GM23248 (cell line): ENCODE measurements around the gene SCN8A. TPM values are rescaled to one million over a fixed set of nuclear protein-coding genes. Genes with fewer than 3 reads are reported as not detected.
"Not testable (repeated sequence)": the region's sequence is repeated elsewhere in the genome, so short reads cannot be mapped to it uniquely, and the experiment has no call there.

Experiments used
- DNase-seq: peaks from one replicate; pipeline ENCODE4 v3.0.0-alpha.2; 2015
- H2AFZ ChIP-seq: fragments of 200-600 bp; sonication (generic); 2 replicates; pipeline ENCODE4 v1.6.1; 2016; ENCODE audit warnings: antibody characterized with exemption
- H3F3A ChIP-seq: fragments of 200-600 bp; sonication (generic); 2 replicates; pipeline ENCODE4 v1.6.1; 2016; ENCODE audit warnings: mild to moderate bottlenecking, antibody characterized with exemption, mixed run types; ENCODE audit not compliant: insufficient read depth
- H3K27ac ChIP-seq: fragments of 200-600 bp; sonication (generic); 2 replicates; pipeline ENCODE4 v1.5.1; 2016; ENCODE audit warnings: mild to moderate bottlenecking
- H3K27me3 ChIP-seq: fragments of 200-600 bp; sonication (generic); replicated peaks from 2 replicates; pipeline ENCODE4 v1.6.1; 2016; ENCODE audit warnings: mild to moderate bottlenecking; ENCODE audit not compliant: insufficient read depth
- H3K36me3 ChIP-seq: fragments of 200-600 bp; sonication (generic); 2 replicates; pipeline ENCODE4 v1.6.1; 2016; ENCODE audit warnings: low read depth, mild to moderate bottlenecking
- H3K4me1 ChIP-seq: fragments of 200-600 bp; sonication (generic); 2 replicates; pipeline ENCODE4 v1.6.1; 2016; ENCODE audit warnings: mild to moderate bottlenecking; ENCODE audit not compliant: insufficient read depth
- H3K4me2 ChIP-seq: fragments of 200-600 bp; sonication (generic); one replicate; pipeline ENCODE4 v1.6.1; 2016; ENCODE audit warnings: mild to moderate bottlenecking; ENCODE audit not compliant: unreplicated experiment
- H3K4me3 ChIP-seq: fragments of 200-600 bp; sonication (generic); 2 replicates; pipeline ENCODE4 v1.5.1; 2016; ENCODE audit warnings: mild to moderate bottlenecking
- H3K79me2 ChIP-seq: fragments of 200-600 bp; sonication (generic); 2 replicates; pipeline ENCODE4 v1.6.1; 2016; ENCODE audit warnings: mild to moderate bottlenecking; ENCODE audit not compliant: insufficient read depth
- H3K9ac ChIP-seq: fragments of 200-600 bp; sonication (generic); 2 replicates; pipeline ENCODE4 v1.6.1; 2016; ENCODE audit warnings: mild to moderate bottlenecking
- H3K9me2 ChIP-seq: fragments of 200-600 bp; sonication (generic); 2 replicates; pipeline ENCODE4 v1.6.1; 2016; ENCODE audit warnings: mixed run types, mild to moderate bottlenecking, moderate library complexity; ENCODE audit not compliant: insufficient read depth
- H3K9me3 ChIP-seq: fragments of 200-600 bp; sonication (generic); one replicate; pipeline ENCODE4 v1.6.1; 2017; ENCODE audit warnings: low read depth
- H4K20me1 ChIP-seq: fragments of 200-600 bp; sonication (generic); 2 replicates; pipeline ENCODE4 v1.6.0; 2016; ENCODE audit not compliant: insufficient read depth
- EZH2 ChIP-seq: fragments of 200-600 bp; sonication (generic); IDR thresholded peaks from 2 replicates; pipeline ENCODE4 v1.6.1; 2018; ENCODE audit warnings: antibody characterized with exemption, mild to moderate bottlenecking; ENCODE audit not compliant: insufficient read depth, poor library complexity, severe bottlenecking
- EZH2phosphoT487 ChIP-seq: fragments of 200-600 bp; sonication (generic); IDR thresholded peaks from 2 replicates; pipeline ENCODE4 v1.6.1; 2018; ENCODE audit warnings: antibody characterized with exemption, moderate library complexity, mild to moderate bottlenecking, low read depth; ENCODE audit not compliant: insufficient read depth
- WGBS, 2 experiments: methylation state at CpG; one replicate each; pipeline ENCODE4 v1.1.6; 2015 to 2017; ENCODE audit warnings: low lambda C conversion rate in 2 of 2, low coverage in 1 of 2; ENCODE audit errors: missing lambda C conversion rate in 2 of 2; 5-methylcytosine and 5-hydroxymethylcytosine counted together
- in situ Hi-C: fragments of 300-500 bp; cut with MboI; formaldehyde crosslinking; loops from 2 replicates; pipeline ENCODE4 v1.15.0; 2020
- polyA plus RNA-seq: library from polyadenylated mRNA; unstranded; fragments of >200 nt; fragmentation: Nextera tagmentation; extraction: Ambion mirVana; gene quantifications from 2 replicates; pipeline ENCODE4 v1.2.1, GENCODE V29; 2016
- total RNA-seq: library from RNA; depleted of rRNA; stranded (reverse); fragments of >200 nt; shearing (Covaris generic); gene quantifications from 2 replicates; pipeline ENCODE4 v1.2.3, GENCODE V29; 2014

SCN8A gene
- total and polyA plus RNA-seq, 2 experiments from 2014 or later = 6.7 to 13.8 TPM

GRCh38 chr12:51639361-51639760 is 48.3 kb downstream of the SCN8A start:
- H2AFZ ChIP-seq = no peak overlapping the region
- H3K9me3 ChIP-seq = no peaks in the 10 kb centered on the region
- peaks cover 96% of the 10 kb centered on the region for H3K79me2 ChIP-seq
- H3K9ac ChIP-seq = no peak overlapping the region
- no peak for TF ChIP-seq EZH2phosphoT487
- peaks cover 26% of the 10 kb centered on the region for H3K4me1 ChIP-seq
- in situ Hi-C loops = no loop called here
- no peak overlapping the region for H3K4me2 ChIP-seq
- H4K20me1 ChIP-seq = 0 out of 2 replicates have a peak, but pooled peaks cover 6% of the 10 kb centered on the region
- H3K27me3 ChIP-seq = no peaks in the 10 kb centered on the region
- DNase-seq = peak; percentile 49
- no peaks in the 10 kb centered on the region for H3K9me2 ChIP-seq
- no peak overlapping the region for H3K4me3 ChIP-seq
- 85 to 90% methylated on average over 5 of the region's 5 CpGs for WGBS, 2 experiments
- H3K36me3 ChIP-seq = no peaks in the 10 kb centered on the region
- no peak overlapping the region for H3K27ac ChIP-seq
- H3F3A ChIP-seq = peaks cover 36% of the 10 kb centered on the region

DNA sequence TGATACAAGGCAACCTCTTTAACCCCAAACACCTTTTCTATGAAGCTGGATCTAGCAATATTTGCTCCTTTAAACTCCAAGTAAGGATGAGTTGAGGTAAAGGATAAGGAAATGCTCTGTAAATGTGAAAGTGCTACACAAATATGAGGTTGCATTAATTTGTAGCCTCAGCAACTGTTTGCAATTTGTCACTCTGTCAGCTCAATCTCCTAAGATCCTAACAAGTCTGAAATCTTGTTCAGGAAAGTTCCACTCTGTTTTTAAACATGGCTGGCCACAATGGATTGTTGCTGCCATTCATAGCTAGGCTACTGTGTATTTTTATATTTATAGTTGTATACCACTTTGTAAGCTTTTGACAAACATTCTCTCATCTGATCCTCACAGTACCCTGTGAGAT is 51.3 kb downstream of the SCN8A start:
- H3K79me2 ChIP-seq = peaks cover 84% of the 10 kb centered on the region
- in situ Hi-C loops = no loop called here
- H3K4me2 ChIP-seq = no peak overlapping the region
- TF ChIP-seq EZH2phosphoT487 (no peak), EZH2 (no peak)
- H3K4me3 ChIP-seq = no peak overlapping the region
- peaks cover 9% of the 10 kb centered on the region; the same call in 1 of the 2 replicates for H4K20me1 ChIP-seq
- H3K4me1 ChIP-seq = no peaks in the 10 kb centered on the region
- peaks cover 14% of the 10 kb centered on the region for H3F3A ChIP-seq
- no peaks in the 10 kb centered on the region for H3K9me2 ChIP-seq
- no peaks in the 10 kb centered on the region for H3K27me3 ChIP-seq
- no peak overlapping the region for H3K27ac ChIP-seq
- DNase-seq = no peak
- H3K9ac ChIP-seq = no peak overlapping the region
- no peak overlapping the region for H2AFZ ChIP-seq
- no peaks in the 10 kb centered on the region for H3K9me3 ChIP-seq
- no peaks in the 10 kb centered on the region for H3K36me3 ChIP-seq

DNA sequence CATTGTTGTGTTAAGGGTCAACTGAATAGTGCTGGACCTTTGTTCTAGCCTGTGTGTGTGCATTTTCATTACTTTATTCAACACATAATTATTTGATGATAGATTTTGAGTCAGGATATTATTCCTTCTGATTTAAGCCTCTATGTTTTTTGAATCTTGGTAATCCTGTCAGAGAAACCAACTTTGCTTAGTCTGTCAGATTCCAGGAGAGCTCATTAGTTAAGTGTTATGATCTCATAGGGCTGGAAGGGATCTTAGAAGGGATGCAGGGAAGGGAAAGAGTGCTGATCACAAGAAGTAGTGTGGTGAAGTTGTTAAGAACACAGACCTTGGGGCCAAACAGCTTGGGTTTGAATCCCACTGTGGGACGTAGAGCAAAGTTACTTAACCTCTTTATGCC is 52.9 kb downstream of the SCN8A start:
- H3K79me2 ChIP-seq = peaks cover 84% of the 10 kb centered on the region
- H2AFZ ChIP-seq = no peak overlapping the region
- no peak overlapping the region for H3K4me3 ChIP-seq
- no peak for DNase-seq
- H3F3A ChIP-seq = peaks cover 4% of the 10 kb centered on the region; the same call in 1 of the 2 replicates
- TF ChIP-seq EZH2 = no peak
- TF ChIP-seq EZH2phosphoT487 = no peak
- H3K9me3 ChIP-seq = no peaks in the 10 kb centered on the region
- H3K9ac ChIP-seq = no peak overlapping the region
- in situ Hi-C loops = no loop called here
- no peaks in the 10 kb centered on the region for H3K36me3 ChIP-seq
- no peaks in the 10 kb centered on the region for H3K27me3 ChIP-seq
- no peaks in the 10 kb centered on the region for H3K4me1 ChIP-seq
- H3K27ac ChIP-seq = no peak overlapping the region
- no peak overlapping the region for H3K4me2 ChIP-seq
- no peaks in the 10 kb centered on the region for H3K9me2 ChIP-seq
- H4K20me1 ChIP-seq = peaks cover 12% of the 10 kb centered on the region; the same call in 1 of the 2 replicates
- WGBS, 2 experiments = 56 to 64% methylated on average over 1 of the region's 1 CpG

- peaks cover 84% of the 10 kb centered on the region for H3K79me2 ChIP-seq
- not testable (repeated sequence) for H2AFZ ChIP-seq
Measured at GRCh38 chr12:51644691-51645090, 53.7 kb downstream of the SCN8A start.

DNA sequence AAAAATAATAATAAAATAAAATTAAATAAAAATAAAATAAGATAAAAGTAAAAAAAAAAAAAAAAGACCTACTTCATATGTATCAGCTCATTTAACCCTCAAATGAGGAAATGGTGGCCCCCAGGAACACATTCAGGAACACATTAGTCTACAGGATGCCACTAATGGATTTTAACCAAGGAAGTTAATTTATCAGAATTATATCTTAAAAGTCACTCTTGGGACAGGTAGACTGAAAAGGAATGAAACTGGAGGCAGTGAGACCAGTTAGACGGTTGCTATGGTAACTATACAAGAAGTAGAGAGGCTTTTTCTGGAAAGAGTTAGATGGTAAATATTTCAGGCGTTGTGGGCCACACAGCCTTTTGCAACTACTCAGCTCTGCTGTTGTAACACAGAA is 54.9 kb downstream of the SCN8A start:
- TF ChIP-seq EZH2phosphoT487 = no peak
- TF ChIP-seq EZH2 = no peak
- Histone ChIP-seq H3K4me3 (no peak overlapping the region), H3K9me3 (no peaks in the 10 kb centered on the region), H3K27me3 (no peaks in the 10 kb centered on the region), H3K4me1 (no peaks in the 10 kb centered on the region), H3K27ac (no peak overlapping the region), H2AFZ (no peak overlapping the region), H3K36me3 (no peaks in the 10 kb centered on the region), H3K9me2 (no peaks in the 10 kb centered on the region), H3K9ac (no peak overlapping the region), H3K79me2 (peaks cover 78% of the 10 kb centered on the region), H4K20me1 (peaks cover 10% of the 10 kb centered on the region; the same call in 1 of the 2 replicates), H3F3A (peaks cover 4% of the 10 kb centered on the region; the same call in 1 of the 2 replicates), H3K4me2 (no peak overlapping the region)
- in situ Hi-C loops = no loop called here
- DNase-seq = no peak
- 89 to 95% methylated on average over 2 of the region's 2 CpGs for WGBS, 2 experiments

More at GRCh38 chr12:51644691-51645090, 53.7 kb downstream of the SCN8A start:
- H3K9me3 ChIP-seq, H3K4me1 ChIP-seq, in situ Hi-C loops, H3K4me3 ChIP-seq, H3K4me2 ChIP-seq, H3F3A ChIP-seq, DNase-seq, H3K36me3 ChIP-seq, H3K27ac ChIP-seq, H3K9me2 ChIP-seq, H3K27me3 ChIP-seq, H3K9ac ChIP-seq: not testable (repeated sequence)
- H4K20me1 ChIP-seq = peaks cover 12% of the 10 kb centered on the region; the same call in 1 of the 2 replicates
- WGBS, 2 experiments = 81 to 89% methylated on average over 4 to 21 of the region's 23 CpGs
